Measurements from ENCODE around the gene LRSAM1.

Gene LRSAM1

DNA sequence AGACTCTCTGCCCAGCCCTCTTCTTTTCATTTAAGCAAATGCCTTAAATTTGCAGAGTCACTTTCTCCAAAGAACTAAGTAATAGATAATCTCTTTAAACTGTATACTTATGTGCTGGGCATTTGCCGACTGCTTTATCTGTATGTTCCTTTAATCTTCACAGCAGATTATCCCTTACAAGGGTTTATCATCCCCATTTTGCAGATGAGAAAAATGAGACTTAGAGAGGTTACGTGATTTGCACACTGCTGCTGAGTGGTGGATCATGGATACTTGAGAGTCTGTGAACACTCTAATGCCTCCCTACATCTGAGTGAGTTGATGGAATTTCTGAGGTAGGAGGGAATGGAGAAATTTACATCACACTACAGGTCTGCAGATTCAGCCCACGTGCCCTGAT, 23.0 kb upstream of the LRSAM1 start:
- no peak for DNase-seq

DNA sequence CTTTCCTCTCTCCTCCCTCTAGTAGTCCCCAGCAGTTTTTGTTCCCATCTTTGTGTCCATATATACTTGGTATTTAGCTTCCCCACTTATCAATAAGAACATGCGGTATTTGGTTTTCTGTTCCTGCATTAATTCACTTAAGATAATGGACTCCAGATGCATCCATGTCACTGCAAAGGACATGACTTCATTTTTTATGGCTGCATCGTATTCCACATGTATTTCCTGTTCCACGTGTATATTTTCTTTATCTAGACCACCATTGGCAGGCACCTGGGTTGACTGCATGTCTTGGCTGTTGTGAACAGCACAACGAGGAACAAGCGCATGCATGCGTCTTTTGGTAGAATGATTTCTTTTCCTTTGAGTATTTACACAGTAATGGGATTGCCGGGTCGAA, 20.9 kb upstream of the LRSAM1 start:
- no peak for DNase-seq

DNA sequence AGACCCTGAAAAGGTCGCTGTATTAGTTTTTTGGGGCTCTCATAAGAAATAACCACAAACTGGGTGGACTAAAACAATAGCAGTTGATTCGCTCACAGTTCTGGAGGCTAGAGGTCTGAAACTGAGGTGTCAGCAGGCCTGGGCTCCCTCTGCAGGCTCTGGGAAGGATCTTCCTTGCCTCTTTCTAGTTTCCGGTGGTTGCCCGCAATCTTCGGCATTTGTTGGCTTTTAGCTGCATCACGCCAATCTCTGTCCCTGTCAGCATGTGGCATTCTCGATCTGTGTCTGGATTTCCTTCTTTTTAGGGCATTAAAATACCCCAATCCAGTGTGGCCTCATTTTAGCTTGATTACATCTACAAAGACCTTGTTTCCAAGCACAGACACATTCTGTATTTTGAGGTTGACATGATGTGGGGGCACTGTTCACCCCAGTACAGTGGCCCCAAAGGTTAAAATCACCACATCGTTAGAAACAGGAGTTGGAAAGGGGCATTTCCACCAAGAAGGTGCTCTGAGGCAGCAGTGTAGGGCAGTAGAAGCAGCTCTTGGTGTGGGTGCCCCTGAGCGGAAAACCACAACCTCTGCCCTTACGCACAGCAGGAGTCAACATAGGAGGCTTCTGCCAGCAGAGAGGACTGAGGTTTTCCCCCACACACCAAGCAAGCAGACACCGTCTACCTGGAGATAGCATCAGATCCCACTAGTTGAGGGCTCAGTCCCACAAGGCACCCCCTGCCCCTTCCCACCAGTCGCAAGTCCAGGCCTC, 13.6 kb upstream of the LRSAM1 start:
- DNase-seq = no peak

DNA sequence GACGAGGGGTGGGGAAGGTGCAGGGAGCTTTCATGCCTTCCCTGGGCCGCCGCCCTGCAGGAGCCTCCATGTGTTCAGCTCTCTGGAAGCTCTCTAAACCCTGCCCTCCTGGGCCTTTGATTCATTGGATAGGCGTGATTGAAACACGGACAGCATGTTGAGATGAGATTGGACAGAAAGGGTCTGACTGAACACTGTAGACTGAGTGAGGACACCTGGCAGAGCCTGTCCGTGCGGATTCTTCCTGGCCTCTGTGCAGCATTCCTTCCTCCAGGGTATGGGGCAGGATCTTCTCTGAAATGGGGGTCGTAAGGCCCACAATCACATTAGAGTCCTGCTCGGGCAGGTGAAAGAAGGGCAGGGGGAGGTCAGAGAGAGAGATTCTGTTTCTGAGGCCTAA, 12.9 kb upstream of the LRSAM1 start:
- no peak for DNase-seq

DNA sequence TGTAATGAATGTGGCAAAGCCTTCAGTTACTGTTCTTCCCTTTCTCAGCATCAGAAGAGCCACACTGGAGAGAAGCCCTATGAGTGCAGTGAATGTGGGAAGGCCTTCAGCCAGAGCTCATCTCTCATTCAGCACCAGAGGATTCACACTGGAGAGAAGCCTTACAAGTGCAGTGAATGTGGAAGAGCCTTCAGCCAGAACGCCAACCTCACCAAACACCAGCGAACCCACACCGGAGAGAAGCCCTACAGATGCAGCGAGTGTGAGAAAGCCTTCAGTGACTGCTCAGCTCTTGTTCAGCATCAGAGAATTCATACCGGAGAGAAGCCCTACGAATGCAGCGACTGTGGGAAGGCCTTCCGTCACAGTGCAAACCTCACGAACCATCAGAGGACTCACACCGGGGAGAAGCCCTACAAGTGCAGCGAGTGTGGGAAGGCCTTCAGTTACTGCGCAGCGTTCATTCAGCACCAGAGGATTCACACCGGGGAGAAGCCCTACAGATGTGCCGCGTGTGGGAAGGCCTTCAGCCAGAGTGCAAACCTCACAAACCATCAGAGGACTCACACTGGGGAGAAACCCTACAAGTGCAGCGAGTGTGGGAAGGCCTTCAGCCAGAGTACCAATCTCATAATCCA, 6.9 kb upstream of the LRSAM1 start:
- no peak for DNase-seq

DNA sequence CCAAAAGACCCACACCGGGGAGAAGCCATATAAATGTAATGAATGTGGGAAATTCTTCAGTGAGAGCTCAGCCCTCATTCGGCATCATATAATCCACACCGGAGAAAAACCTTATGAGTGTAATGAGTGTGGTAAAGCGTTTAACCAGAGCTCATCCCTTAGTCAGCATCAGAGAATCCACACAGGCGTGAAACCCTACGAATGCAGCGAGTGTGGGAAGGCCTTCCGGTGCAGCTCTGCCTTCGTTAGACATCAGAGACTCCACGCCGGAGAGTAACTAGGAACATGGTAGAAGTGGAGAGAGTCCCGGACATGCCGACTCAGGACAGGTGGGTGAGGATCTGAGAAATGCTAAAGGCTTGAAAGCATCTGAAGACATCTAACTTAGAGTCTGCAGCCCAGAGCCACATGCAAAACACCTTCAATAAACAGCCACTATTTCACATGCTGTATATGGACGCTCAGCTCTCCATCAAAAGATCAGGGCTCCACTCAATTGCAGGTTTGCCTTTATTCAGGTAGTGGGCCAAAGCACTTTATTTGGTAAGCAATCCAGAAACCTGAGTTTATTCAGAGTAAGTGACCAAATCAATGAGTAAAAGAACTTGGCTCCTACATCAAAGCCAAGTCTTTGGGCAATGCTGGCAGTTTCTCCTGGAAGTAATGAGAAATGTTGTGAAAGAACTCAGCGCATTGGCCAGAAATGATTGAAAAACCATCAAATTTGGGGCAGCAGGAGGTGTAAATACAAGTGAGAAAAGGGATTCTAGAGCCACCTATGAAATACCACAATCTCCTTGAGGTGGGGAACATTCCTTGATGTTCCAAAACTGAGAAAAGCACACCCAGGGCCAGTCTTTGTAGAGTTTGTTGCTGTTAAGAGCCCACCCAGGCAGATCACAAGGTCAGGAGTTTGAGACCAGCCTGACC, 6.1 kb upstream of the LRSAM1 start:
- no peak for DNase-seq

DNA sequence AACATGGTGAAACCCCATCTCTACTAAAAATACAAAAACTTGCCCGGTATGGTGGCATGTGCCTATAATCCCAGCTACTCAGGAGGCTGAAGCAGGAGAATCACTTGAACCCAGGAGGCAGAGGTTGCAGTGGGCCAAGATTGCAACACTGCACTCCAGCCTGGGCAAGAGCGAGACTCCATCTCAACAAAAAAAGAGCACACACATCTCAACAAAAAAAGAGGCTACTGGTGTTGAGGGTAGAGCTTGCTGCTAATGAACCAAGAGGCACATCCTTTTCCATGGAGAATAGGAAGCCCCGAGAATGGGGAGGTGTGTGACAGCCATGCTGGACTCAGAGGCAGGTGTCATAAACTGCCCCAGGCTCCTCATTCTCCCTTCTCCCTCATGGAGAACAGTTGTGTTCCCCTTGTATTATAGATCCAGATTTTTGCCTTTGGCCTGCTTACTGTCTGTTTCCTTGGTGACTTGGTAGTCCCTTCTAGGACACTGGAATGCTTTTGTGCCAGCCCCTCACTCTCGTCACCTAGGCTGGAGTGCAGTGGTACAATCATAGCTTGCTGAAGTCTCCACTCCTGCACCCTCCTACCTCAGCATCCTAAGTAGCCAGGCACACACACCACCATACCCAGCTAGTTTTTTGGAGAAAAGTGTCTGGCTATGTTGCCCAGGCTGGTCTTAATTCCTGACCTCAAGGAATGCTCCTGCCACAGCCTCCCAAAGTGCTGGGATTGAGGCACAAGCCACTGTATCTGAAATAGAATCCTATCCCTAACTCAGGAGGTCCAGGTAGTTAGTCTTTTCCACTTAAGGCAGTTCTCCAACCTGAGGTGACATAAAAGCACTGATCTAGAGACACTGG, 5.2 kb upstream of the LRSAM1 start:
- DNase-seq = no peak

DNA sequence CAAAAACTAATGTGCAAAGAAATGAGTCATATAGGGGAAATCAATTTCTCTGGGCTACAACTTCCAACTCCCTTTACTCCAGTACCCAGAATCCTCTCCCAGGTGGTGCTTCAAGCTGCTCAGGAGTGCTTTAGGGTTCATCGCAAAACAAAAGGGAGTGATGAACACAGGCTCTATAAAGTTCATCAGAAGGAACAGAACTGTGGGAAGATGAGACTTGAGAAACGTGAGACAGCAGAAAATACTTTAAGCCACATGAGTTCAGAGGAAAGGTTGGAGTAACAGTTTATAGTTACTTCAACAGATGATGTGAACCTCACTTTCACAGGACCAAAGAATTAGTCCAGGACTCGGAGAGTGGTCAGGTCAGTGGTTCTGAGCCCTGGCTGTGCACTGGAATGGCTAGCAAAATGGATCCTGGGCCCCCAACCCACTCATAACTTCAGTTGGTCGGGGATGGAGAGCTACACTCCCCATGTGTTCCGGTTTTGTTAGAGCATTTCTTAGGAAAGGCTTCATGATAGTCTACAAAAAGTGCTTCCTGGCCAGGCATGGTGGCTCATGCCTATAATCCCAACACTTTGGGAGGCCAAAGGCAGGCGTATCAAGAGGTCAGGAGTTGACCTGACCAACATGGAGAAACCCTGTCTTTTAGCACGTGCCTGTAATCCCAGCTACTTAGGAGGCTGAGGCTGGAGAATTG, 4.4 kb upstream of the LRSAM1 start:
- no peak for DNase-seq

DNA sequence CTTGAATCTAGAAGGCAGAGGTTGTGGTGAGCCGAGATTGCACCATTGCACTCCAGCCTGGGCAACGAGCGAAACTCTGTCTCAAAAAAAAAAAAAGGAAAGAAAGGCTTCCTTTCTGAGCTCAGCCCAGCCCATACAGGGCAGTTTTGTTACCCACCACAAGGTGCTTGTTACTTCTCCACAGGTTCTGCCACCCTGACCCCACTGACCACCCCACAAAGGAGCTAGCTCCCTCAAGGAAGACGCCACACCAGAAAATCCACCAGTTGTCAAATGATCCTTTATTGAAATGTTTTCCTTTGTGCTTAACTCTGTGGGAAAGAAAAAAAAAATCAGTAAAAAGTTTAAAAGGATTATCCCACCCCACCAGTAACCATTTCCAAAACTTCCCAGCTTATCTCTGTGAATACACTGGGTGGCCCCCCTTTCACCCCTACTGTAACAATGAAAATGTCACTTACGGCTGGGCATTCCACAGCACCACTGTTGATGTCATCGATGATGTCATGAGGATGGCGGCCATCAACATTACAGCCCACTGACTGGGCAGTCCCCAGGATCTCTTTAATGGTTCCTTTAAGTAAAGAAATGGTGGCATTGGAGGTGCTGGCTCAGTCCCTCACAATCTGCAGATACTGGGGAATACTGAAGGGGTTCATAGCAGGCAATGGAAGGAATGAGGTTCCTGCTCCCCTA, 3.7 kb upstream of the LRSAM1 start:
- no peak for DNase-seq

DNA sequence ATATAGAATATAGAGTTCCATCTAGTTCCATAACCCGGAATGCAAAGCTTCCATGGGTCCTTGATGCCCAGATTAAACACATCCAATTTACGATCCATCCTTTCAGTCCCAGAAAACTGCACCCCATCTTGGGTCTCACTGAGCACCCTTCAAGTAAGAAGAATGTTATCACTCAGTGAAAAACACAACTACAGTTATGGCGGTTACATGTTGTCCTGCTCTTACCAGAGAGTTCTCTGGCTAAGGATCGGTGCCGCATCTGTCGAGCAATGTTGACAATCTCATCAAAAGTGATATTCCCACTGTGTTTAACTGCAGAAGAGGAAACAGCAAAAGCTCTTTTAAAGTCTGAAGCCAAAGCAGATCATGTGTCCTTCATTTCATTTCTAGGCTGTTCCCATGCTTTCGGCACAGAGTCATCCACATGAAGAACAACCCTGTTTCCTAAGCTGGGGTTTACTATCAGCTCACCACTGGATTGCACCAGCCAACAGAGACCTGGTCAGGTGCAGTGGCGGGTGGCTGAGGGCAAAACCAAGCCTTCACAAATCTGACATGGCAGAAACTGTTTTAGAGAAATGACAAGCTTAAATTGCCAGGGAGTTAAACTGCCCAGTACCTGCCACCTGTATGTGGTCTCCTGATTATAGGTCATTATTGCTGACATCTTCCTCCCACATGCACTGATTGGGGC, 3.1 kb upstream of the LRSAM1 start:
- DNase-seq = no peak

DNA sequence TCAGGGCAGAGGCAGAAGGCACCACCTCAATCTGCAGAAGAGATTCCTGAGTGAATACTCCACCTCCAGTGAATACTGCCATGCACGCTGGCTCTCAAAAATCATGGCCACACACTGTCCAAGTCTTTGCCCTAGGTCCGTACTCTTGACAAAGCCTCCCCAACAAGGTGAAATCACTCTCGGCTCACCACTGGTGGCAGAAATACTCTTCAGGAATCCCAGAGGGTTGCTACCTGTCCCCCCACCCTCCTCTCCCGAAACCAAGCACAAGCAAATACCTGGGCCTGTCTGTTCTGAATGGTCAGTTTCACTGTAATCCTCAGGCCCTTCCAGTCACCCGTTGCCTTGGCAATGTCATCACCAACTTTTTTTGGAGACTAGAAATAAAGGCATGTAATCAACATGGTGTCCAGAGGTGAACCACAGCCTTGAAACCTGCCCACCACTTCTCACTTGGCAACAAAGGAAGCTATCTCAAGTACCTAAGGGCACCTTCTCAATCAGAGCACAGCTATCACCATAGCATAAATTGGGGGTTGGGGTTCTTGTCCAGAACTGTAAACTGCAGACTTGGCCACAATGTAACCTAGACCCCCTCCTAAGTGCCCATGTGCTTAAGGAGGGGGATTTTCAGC, 1.9 kb upstream of the LRSAM1 start:
- DNase-seq = no peak

DNA sequence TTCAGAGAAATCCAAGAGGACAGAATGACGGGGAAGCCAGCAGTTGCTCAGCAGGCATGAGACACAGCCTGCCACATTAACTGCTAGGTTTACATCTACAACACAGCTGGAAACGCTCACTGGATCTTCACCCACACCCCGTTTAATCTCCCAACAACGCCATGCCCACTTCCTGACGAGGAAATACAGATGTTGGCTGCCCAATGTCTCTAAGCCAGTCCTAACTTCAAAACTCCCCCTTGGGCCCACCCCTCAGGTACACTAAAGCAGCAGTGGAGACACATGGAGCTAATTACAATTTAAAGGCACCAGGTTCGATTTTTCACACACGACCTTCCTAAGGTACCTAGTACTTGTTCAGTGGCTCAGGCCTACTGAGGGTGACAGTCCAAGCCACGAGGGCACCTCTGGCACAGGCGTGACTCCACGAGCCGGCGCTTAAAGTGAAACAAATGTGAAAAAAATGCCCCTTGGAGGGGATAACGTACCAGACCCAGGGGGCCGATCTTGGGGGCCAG, 1.0 kb upstream of the LRSAM1 start:
- DNase-seq = no peak

DNA sequence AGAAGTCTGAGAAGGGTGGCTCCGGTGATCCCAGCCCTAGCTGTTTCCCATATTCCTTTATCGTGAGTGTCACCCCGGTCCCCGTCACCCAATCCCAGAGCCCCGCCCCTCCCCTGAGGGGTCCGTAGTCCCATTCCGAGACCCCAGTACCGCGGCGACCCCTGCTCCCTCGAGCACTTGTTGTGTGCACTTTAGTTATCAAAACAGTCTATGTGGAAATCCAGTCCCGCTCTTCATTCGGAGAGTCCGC, 223 bp downstream of the LRSAM1 start:
- DNase-seq = no peak

DNA sequence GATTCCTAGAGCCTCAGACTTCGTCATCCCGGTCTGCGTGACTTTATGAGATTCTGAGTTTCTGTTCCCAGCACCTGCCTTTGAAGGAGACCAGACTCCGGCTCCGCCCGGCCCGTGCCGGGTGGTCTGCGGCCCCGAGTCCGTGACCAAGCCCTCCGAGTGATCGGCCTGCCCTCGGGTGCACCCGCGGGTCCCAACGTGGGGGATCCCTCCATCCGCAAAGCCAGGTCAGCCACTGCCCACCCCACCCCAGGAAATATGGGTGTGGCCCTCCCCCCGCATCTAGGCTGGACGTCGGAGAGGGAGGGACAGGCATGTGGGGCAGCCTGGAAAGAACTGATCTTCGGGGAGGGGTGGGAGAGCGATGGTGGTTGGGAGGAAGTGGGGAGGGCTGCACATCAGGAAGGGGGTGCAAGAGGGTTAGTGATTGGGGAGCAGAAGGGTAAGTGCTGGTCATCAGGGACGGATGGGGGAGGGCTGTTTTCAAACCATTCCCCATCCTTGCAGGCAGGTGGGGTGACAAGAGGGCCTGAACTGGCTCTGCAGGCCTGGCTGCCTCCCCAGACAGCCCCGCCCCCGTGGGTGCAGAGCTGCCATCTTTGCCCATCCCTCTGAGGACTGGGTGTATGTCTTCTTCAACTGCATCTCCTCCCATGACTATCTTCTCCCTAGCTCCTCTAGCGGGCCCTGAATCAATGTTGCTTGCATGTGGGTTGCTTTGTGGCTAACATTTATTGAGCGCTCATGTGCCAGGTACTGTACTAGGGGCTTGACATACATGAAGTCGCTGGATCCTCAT, 747 bp downstream of the LRSAM1 start:
- peak; percentile 53 for DNase-seq

DNA sequence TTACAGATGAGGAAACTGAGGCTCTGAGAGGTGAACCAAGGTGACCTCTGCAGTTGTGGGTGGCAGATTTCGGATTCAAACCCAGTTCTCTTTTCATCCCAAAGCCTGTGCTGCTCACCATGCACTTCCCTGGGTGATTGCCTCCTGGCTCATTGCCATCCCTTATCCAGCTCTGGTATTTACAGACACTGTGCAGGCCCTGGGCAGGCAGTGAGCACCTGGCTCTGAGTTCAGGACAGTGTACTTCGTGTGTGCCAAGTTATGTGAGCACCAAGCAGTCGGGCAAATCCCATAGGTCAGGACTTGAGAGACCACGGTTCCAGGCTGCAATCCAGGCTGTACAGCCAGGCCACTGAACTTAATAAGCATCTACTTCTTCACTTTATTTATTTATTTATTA, 1.4 kb downstream of the LRSAM1 start:
- DNase-seq = no peak

DNA sequence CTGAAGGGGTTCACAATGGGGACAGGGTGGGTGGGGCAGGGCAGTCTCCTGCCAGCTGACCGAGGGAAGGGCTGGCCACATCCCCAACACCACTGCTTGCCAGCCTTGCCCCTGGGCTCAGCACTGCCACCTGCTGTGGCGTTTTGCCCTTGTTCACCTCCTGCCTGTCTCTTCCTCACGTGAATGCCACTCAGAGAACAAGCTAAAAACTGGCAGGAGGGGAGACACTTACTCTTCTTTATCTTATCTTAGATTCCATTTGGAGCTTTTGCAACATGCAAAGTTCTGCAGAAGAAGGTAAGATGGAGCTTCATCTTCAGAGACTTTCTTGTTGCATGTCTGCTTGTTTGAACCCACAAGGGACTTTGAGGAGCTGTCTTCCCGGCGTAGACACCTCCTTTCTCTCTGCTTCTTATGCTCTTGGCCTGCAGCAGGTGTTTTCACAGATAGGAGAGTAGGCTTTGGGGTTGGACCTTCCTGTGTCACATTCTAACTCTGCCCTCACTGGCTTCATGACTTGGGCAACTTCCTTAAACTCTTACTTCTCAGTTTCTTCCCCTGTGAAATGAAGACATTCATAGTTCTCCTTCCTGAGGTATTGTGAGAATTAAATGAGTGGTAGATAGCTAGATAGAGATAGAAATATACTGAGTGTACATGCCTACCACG, 4.1 kb downstream of the LRSAM1 start:
- DNase-seq = no peak

DNA sequence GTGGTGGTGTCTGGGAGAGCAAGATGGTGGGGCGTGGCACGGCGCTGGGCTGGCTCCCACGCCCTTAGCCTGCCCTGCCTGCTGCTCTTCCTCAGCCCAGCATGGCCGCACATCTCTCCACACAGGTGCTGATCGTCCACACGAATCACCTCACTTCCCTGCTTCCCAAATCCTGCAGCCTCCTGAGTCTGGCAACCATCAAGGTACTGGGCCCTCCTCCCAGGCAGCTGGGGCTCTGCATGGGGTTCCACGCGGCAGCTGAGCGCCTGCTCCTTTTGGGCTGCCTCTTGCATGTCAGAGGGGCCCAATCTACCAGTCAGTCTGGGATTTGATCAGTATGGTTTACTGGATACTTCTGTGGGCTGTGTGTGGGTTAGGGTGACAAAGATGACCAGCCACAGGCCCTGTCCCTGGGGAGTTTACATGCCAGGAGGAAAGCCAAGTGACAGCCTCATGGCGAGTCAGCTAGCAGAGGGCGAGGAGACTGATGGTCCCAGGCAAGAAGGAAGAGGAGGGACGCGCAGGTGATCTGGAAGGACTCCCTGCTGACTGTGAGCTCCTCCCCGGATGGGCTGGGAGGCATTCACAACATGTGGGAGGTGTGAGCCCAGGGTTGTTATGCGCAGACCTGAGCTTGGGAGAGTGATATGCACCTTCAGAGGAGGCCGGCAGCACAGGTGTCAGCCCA, 6.0 kb downstream of the LRSAM1 start:
- DNase-seq = no peak

DNA sequence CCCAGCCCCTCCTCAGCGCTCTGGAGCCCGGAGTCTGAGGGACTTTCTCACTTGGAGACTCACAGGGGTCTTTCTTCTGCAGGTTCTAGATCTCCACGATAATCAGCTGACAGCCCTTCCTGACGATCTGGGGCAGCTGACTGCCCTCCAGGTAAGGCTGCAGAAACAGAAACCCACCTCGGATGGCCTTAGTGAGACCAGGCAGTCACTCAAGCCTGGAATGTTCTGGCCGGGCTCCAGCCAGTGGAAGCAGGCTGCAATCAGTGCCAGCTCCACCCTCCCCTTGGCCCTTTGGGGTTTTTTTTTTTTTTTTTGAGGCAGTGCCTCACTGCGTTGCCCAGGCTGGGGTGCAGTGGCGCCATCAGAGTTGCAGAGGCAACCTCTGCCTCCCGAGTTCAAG, 7.6 kb downstream of the LRSAM1 start:
- no peak for DNase-seq
